Measurements from ENCODE around the gene LAMTOR5.

The LAMTOR5 gene

GRCh38 chr1:110430366-110430765 is 22.9 kb upstream of the LAMTOR5 start:
- no peak for DNase-seq (ENCODE audit: low read depth)
- no peak for TF ChIP-seq CTCF (conservative IDR thresholded peaks at IDR 0.05; ENCODE audit: low read depth, low read length)
- H3K4me3 ChIP-seq (ENCODE audit: low read depth, low read length): no peak overlapping the region

GRCh38 chr1:110428946-110429345 is 21.5 kb upstream of the LAMTOR5 start:
- no peak for DNase-seq (ENCODE audit: low read depth)
- H3K4me3 ChIP-seq (ENCODE audit: low read depth, low read length): no peak overlapping the region
- TF ChIP-seq CTCF (conservative IDR thresholded peaks at IDR 0.05; ENCODE audit: low read depth, low read length): no peak

GRCh38 chr1:110426854-110427253 is 19.4 kb upstream of the LAMTOR5 start:
- DNase-seq (ENCODE audit: low read depth): no peak
- TF ChIP-seq CTCF (conservative IDR thresholded peaks at IDR 0.05; ENCODE audit: low read depth, low read length): no peak
- H3K4me3 ChIP-seq (ENCODE audit: low read depth, low read length): no peak overlapping the region

GRCh38 chr1:110425612-110426152 is 18.2 kb upstream of the LAMTOR5 start:
- H3K4me3 ChIP-seq (ENCODE audit: low read depth, low read length): no peak overlapping the region
- no peak for TF ChIP-seq CTCF (conservative IDR thresholded peaks at IDR 0.05; ENCODE audit: low read depth, low read length)
- DNase-seq (ENCODE audit: low read depth): no peak

- DNase-seq (ENCODE audit: low read depth): peak; percentile 39
- H3K4me3 ChIP-seq (ENCODE audit: low read depth, low read length): no peak overlapping the region
- TF ChIP-seq CTCF (conservative IDR thresholded peaks at IDR 0.05; ENCODE audit: low read depth, low read length): no peak
Measured at GRCh38 chr1:110424699-110425611, 17.5 kb upstream of the LAMTOR5 start.

GRCh38 chr1:110420874-110421793 is 13.6 kb upstream of the LAMTOR5 start:
- H3K4me3 ChIP-seq (ENCODE audit: low read depth, low read length): no peak overlapping the region
- TF ChIP-seq CTCF (conservative IDR thresholded peaks at IDR 0.05; ENCODE audit: low read depth, low read length): no peak
- DNase-seq (ENCODE audit: low read depth): peak; percentile 74
